Bronchial epithelial cell (primary cell): Measurements from ENCODE around the gene ANO4. TPM values are rescaled to one million over a fixed set of nuclear protein-coding genes. Genes with fewer than 3 reads are reported as not detected.

ENCODE experiments used
- DNase-seq: peaks from one replicate; pipeline ENCODE4 v3.0.0-alpha.2; 2010; ENCODE audit warnings: low read depth
- FAIRE-seq: peaks from 2 replicates; lab custom pipeline; 2011; peaks lifted over from hg19 to GRCh38; lab: Jason Lieb, UNC
- H3K27me3 ChIP-seq: 2 replicates; pipeline ENCODE4 v1.5.1; 2011; ENCODE audit warnings: low read length; ENCODE audit not compliant: control insufficient read depth, insufficient read depth
- H3K36me3 ChIP-seq: 2 replicates; pipeline ENCODE4 v1.5.1; 2011; ENCODE audit warnings: low read length; ENCODE audit not compliant: control insufficient read depth, insufficient read depth
- H3K4me3 ChIP-seq: 2 replicates; pipeline ENCODE4 v1.5.1; 2011; ENCODE audit warnings: mild to moderate bottlenecking, low read depth, low read length, control low read depth
- CTCF ChIP-seq: IDR thresholded peaks from 2 replicates; pipeline ENCODE4 v1.5.1; 2011; ENCODE audit warnings: mild to moderate bottlenecking, moderate library complexity, low read length, control low read depth, inconsistent platforms; ENCODE audit not compliant: insufficient read depth, severe bottlenecking
- total RNA-seq: library from RNA; depleted of rRNA; stranded (reverse); fragments of >200 nt; gene quantifications from 2 replicates; pipeline ENCODE4 v1.2.1, GENCODE V29; 2014

ANO4 gene
- total RNA-seq, 1 donor from 2014 or later: 2.4 TPM

- H3K36me3 ChIP-seq: no peaks in the 10 kb centered on the region
- H3K4me3 ChIP-seq: no peak overlapping the region
- H3K27me3 ChIP-seq: no peaks in the 10 kb centered on the region
- peak; percentile 89 for DNase-seq
- peak; percentile 13 for FAIRE-seq
- no peak for TF ChIP-seq CTCF
Observed at GRCh38 chr12:101064721-101065120, 270.1 kb downstream of the ANO4 start.

- no peak overlapping the region for H3K4me3 ChIP-seq
- no peak for TF ChIP-seq CTCF
- FAIRE-seq (no peak), DNase-seq (no peak)
- H3K27me3 ChIP-seq: no peaks in the 10 kb centered on the region
- H3K36me3 ChIP-seq: no peaks in the 10 kb centered on the region
Observed at GRCh38 chr12:101066489-101066888, 271.9 kb downstream of the ANO4 start.

GRCh38 chr12:101068402-101068801 lies 273.8 kb downstream of the ANO4 start:
- no peak for DNase-seq
- TF ChIP-seq CTCF: no peak
- no peaks in the 10 kb centered on the region for H3K36me3 ChIP-seq
- FAIRE-seq: no peak
- no peak overlapping the region for H3K4me3 ChIP-seq
- no peaks in the 10 kb centered on the region for H3K27me3 ChIP-seq

GRCh38 chr12:101068836-101069235 lies 274.3 kb downstream of the ANO4 start:
- Histone ChIP-seq H3K27me3 (no peaks in the 10 kb centered on the region), H3K4me3 (no peak overlapping the region), H3K36me3 (no peaks in the 10 kb centered on the region)
- DNase-seq (no peak), FAIRE-seq (no peak)
- TF ChIP-seq CTCF: no peak

- DNase-seq: no peak
- FAIRE-seq: no peak
- Histone ChIP-seq H3K36me3 (no peaks in the 10 kb centered on the region), H3K4me3 (no peak overlapping the region), H3K27me3 (no peaks in the 10 kb centered on the region)
- no peak for TF ChIP-seq CTCF
Observed at GRCh38 chr12:101074940-101075680, 280.5 kb downstream of the ANO4 start.

- H3K36me3 ChIP-seq: no peaks in the 10 kb centered on the region
- peak; percentile 23 for DNase-seq
- no peak overlapping the region for H3K4me3 ChIP-seq
- TF ChIP-seq CTCF: no peak
- peak; percentile 83 for FAIRE-seq
- H3K27me3 ChIP-seq: no peaks in the 10 kb centered on the region
Observed at GRCh38 chr12:101076921-101077320, 282.3 kb downstream of the ANO4 start.
